Muscle layer of colon (tissue), 2 donors: ENCODE results near the gene DNAJC22.
"Not testable (repeated sequence)": the region's sequence is repeated elsewhere in the genome, so short reads cannot be mapped to it uniquely, and the experiment has no call there.

Experiments used
- H3K27ac ChIP-seq: one replicate; pipeline ENCODE4 v1.7.0; 2013; ENCODE audit warnings: low read depth, mild to moderate bottlenecking, low read length, moderate library complexity
- H3K27me3 ChIP-seq, 2 donors: one replicate each; pipeline ENCODE4 v1.7.0; 2013; ENCODE audit warnings: low read length in 2 of 2, mild to moderate bottlenecking in 2 of 2; ENCODE audit not compliant: insufficient read depth in 2 of 2, control insufficient read depth in 1 of 2
- H3K36me3 ChIP-seq: one replicate; pipeline ENCODE4 v1.7.0; 2013; ENCODE audit warnings: mild to moderate bottlenecking, low read length; ENCODE audit not compliant: insufficient read depth
- H3K4me1 ChIP-seq: one replicate; pipeline ENCODE4 v1.7.0; 2013; ENCODE audit warnings: mild to moderate bottlenecking, low read length; ENCODE audit not compliant: insufficient read depth
- H3K4me3 ChIP-seq, 2 donors: one replicate each; pipeline ENCODE4 v1.7.0; 2013; ENCODE audit warnings: low read length in 2 of 2, low read depth in 1 of 2, mild to moderate bottlenecking in 1 of 2, moderate library complexity in 1 of 2
- H3K9ac ChIP-seq: one replicate; pipeline ENCODE4 v1.7.0; 2013; ENCODE audit warnings: low read length
- H3K9me3 ChIP-seq: one replicate; pipeline ENCODE4 v1.7.0; 2013; ENCODE audit warnings: mild to moderate bottlenecking, low read length
- donor health status: abdominal sarcoma.
- donor health status: Adenocarcinoma of cecum.

DNAJC22 gene

DNA sequence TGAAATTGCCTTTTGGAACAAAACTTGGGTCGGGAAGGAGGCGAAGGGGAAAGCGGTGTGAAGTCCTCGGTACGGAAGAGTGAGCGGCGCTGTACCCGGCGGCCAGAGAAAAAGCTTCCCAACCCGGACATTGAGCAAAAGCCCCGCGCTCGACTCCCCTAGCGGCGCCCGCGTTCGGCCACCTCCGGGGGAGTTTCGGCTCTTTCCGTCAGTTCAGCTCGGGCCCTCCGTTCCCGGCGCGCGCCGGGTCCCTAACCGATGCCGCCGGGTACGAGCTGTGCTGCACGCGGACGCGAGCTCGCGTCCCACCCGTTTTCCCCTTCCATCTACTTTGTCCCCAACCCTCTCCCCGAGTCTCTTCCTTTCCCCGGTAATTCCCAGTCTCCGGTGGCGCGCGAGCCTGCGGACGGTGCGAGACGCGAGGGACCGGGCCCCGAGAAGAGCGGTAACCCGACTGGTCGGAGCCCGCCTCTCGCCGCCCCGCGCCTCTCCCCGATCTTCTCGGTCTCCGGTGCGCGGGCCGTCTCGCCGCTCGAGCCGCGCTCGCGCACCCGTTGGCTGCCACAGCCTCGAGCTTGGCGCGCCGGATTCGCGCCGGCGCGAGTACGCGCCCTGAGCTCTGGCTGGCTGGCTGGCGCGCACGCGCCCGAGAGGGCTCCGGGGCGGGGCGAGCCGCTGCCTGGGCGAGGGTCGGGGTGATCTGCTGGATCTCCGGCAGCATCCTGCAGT is 20.1 kb downstream of the DNAJC22 start:
- Histone ChIP-seq H3K27ac (peak overlapping the region; percentile 96), H3K9ac (peak overlapping the region; percentile 66), H3K4me3 (peak overlapping the region; percentile 74 to 89), H3K4me1 (peaks cover 17% of the 10 kb centered on the region), H3K9me3 (no peaks in the 10 kb centered on the region), H3K36me3 (no peaks in the 10 kb centered on the region), H3K27me3 (no peaks in the 10 kb centered on the region)

DNA sequence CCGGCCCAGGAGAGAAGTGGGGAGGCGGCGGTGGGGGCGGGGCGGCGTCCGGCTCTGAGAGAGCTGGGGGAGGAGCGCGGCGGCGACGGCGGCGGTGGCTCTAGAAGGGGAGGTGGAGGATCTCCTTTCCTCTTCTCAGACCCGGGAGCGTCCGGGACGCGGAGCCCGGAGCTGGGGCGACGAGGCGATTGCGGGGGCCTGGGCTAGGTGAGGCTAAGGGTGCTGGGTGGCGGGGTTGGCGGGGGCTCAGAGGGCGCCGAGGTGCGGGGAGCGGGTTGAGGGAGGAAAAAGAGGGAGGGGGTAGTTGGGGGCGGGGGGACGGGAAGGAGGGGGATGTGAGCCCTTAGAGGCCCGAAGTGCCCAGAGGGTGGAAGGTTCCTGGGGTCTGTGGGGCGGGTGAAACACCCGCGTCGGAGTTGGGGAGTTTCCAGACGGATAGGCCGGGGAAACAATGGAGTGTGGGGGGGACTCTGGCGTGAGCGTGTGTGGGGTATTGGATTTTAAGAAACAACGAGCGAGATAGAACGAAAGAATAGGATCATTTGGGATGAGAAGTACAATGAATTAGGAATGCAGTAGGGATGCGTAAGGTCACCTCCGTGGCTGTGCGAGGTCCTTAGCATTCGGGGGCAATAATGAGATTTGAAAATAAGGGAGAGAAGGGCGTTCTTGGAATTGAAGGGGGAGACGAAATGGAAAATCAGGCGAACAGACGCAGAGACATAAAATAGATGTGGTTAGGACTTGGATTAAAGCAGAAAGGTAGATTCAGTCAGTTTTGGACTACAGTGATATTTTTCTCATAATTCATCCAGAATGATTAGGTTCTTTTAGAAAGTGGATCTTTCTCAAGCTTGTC is 20.9 kb downstream of the DNAJC22 start, which contains the start of gene SPATS2:
Gene SPATS2, plus strand, starts transcription at position 82 of the 859 bp plus-strand sequence. CDS start 93,551 bp downstream, outside the sequence.
- peaks cover 17% of the 10 kb centered on the region for H3K4me1 ChIP-seq
- no peaks in the 10 kb centered on the region for H3K9me3 ChIP-seq
- peak within 1 kb of the TSS; percentile 66 for H3K9ac ChIP-seq
- no peaks in the 10 kb centered on the region for H3K36me3 ChIP-seq
- H3K4me3 ChIP-seq: peak within 1 kb of the TSS; percentile 74 to 89
- no peaks in the 10 kb centered on the region for H3K27me3 ChIP-seq
- peak within 1 kb of the TSS; percentile 96 for H3K27ac ChIP-seq

DNA sequence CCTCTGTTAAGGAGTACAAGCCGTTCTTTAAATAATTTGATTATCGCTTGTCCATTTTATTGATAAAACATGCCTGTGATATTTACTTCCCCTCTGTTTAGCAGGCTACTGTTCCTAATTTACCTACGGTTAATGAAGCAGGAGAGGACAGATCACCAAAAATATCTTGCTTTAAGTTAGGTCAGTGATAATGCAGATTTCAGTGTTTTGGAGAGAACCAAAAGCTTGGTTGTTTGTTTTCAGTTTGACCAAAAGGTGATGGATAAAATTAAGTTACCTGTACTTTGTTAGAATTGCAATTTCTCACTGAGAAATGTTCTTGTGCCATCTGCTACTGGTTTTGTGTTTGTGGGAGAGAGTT is 21.5 kb downstream of the DNAJC22 start:
- Histone ChIP-seq H3K4me3 (peak overlapping the region in 1 of 2 donors; percentile 74), H3K9me3 (no peaks in the 10 kb centered on the region), H3K9ac (peak overlapping the region; percentile 54), H3K36me3 (no peaks in the 10 kb centered on the region), H3K27me3 (no peaks in the 10 kb centered on the region), H3K4me1 (peaks cover 17% of the 10 kb centered on the region), H3K27ac (peak overlapping the region; percentile 96)

DNA sequence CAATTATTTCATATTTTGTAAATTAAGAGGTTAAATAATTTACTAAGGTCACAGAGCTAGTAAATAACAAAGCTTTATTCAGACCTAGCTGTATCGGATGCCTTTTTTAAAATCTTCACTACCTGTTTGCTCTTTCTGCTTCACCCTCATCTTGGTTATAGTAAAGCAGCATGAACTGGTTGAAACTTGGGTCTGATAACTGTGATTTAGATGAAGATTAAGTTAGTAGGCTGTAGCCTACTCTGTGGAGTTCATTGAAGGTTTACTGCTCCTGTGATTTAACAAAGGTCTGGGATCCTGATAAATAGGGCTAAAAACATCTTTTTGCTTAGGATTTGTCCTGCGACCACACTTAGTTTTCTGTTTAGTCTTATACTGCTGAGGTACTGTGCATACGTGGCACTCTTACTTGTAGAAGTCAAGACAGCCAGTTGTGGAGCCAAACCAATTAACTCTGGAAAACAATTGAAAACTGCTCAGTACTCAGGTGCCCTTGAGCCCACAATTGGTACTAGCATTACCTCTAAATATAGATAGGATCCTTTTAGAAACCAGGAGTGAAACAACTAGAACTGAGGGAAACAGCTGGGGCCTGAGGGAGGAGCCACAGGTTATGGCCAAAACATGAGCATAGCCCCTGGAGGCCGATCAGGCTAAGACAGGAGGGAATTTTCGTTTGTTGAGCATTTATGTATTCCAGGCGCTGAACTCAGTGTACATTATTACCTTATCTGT is 22.9 kb downstream of the DNAJC22 start:
- H3K9me3 ChIP-seq: no peaks in the 10 kb centered on the region
- no peak overlapping the region for H3K4me3 ChIP-seq
- H3K36me3 ChIP-seq: no peaks in the 10 kb centered on the region
- peak overlapping the region; percentile 52 for H3K27ac ChIP-seq
- H3K27me3 ChIP-seq: no peaks in the 10 kb centered on the region
- no peak overlapping the region for H3K9ac ChIP-seq
- H3K4me1 ChIP-seq: peaks cover 17% of the 10 kb centered on the region

DNA sequence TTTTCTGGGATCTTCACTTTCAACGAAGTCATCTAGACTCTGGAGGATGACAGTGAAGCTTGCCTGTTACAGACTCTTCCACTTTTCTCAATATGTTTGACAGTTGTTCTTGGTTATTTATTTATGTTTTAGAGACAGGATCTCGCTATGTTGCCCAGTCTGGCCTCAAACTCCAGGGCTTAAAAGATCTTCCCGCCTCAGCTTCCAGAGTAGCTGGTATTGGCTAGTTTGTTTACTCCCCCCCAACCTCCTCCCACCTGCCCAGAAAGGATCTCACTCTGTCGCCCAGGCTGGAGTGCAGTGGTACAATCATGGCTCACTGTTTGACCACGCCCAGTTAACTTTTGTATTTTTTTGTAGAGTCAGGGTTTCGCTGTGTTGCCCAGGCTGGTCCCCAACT is 23.9 kb downstream of the DNAJC22 start:
- Histone ChIP-seq H3K36me3 (no peaks in the 10 kb centered on the region), H3K4me1 (peaks cover 17% of the 10 kb centered on the region), H3K9me3 (no peaks in the 10 kb centered on the region), H3K27ac (no peak overlapping the region), H3K9ac (no peak overlapping the region), H3K4me3 (no peak overlapping the region), H3K27me3 (no peaks in the 10 kb centered on the region)

DNA sequence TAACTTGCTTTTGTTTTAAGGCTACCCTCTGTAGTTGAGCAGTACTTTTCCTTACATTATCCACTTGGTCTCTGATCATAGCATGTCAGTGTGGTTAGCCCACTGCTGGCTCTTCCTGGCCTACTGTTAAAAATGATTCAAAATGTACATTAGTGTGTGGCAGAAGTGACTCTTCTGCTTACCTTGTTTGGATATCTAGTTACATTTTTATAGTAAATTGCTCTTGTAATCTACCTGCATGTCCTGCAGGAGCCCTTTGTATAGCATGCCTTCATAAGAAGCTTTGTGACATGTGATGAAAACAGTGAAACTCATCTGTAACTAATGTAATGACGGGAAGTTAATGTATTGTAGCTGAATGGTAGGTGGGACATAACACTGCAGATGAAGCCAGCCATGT is 28.7 kb downstream of the DNAJC22 start:
- H3K4me3 ChIP-seq: no peak overlapping the region
- no peaks in the 10 kb centered on the region for H3K9me3 ChIP-seq
- H3K4me1 ChIP-seq: no peaks in the 10 kb centered on the region
- no peak overlapping the region for H3K27ac ChIP-seq
- H3K27me3 ChIP-seq: no peaks in the 10 kb centered on the region
- no peak overlapping the region for H3K9ac ChIP-seq
- no peaks in the 10 kb centered on the region for H3K36me3 ChIP-seq

DNA sequence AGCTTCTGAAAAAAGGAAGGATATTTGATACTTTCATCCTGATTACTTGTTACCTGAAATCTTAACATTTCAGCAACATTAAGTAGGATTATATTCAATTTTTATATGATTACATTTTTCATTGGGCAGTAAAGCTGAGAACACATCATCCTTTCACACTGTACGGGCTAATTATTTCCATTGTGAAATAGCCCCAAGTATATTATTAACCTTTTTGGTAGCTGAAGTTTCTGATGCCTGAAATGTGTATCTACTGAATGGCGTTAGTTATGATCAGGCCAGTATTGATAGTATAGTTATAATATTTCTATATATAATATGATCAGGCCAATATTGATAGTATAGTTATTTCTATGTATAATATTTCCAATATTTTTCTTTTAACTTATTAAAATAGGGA is 30.7 kb downstream of the DNAJC22 start:
- Histone ChIP-seq H3K4me3 (no peak overlapping the region), H3K9ac (no peak overlapping the region), H3K36me3 (no peaks in the 10 kb centered on the region), H3K27ac (no peak overlapping the region), H3K9me3 (no peaks in the 10 kb centered on the region), H3K27me3 (no peaks in the 10 kb centered on the region), H3K4me1 (no peaks in the 10 kb centered on the region)

DNA sequence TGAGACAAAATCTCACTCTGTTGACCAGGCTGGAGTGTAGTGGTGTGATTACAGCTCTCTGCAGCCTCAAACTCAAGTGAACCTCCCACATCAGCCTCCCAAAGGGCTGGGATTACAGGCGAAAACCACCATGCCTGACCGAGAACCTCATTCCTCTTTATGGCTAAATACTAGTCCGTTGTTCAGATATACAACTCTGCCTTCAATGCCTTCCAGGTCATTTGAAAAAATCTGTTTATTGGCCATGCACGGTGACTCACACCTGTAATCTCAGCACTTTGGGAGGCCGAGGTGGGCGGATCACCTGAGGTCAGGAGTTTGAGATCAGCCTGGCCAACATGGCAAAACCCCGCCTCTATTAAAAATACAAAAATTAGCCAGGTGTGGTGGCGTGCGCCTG is 33.5 kb downstream of the DNAJC22 start:
- not testable (repeated sequence) for H3K9me3 ChIP-seq, H3K27ac ChIP-seq, H3K9ac ChIP-seq, H3K4me1 ChIP-seq, H3K27me3 ChIP-seq, H3K4me3 ChIP-seq, H3K36me3 ChIP-seq

DNA sequence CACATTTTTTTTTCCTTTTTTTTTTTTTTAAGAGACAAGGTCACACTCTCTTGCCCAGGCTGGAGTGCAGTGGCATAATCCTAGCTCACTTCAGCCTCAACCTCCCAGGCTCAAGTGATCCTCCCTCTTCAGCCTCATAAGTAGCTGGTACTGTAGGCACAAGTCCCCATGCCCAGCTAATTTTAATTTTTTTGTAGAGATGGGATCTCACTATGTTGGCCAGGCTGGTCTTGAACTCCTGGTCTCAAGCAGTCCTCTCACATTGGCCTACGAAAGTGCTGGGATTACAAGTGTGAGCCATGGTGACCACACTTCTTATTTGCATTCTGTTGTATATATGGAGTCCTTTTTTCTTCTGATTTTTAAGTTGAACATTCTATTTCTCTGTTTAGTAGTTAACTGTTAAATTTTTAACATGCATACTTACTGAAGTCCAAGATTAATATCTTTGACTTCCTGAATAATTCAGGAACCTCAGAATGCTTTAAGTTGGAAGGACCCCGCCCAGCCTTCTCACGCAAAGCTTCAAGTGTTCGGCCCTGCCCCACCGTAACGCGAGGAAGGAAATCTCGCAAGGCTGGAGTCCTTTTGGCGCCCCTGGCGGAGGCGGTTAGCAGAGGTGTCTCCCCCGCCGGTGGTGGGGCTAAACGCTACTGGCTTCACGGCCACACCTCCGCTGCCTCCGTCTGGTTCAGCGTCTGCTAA is 42.1 kb downstream of the DNAJC22 start:
- H3K27me3 ChIP-seq: no peaks in the 10 kb centered on the region
- H3K4me3 ChIP-seq: no peak overlapping the region
- no peaks in the 10 kb centered on the region for H3K9me3 ChIP-seq
- no peak overlapping the region for H3K9ac ChIP-seq
- H3K36me3 ChIP-seq: no peaks in the 10 kb centered on the region
- H3K4me1 ChIP-seq: no peaks in the 10 kb centered on the region
- H3K27ac ChIP-seq: no peak overlapping the region

DNA sequence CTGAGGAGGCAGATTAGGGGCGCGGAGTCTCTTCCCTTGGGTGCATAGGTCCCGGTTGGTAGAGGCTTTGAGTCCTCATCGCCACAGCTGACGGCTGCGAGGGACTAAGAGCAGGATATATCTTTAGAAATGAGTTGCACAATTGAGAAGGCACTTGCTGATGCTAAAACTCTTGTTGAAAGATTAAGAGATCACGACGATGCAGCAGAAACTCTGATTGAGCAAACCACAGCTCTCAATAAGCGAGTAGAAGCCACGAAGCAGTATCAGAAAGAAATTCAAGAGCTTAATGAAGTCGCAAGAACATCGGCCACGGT is 42.7 kb downstream of the DNAJC22 start:
- no peak overlapping the region for H3K4me3 ChIP-seq
- H3K27ac ChIP-seq: no peak overlapping the region

DNA sequence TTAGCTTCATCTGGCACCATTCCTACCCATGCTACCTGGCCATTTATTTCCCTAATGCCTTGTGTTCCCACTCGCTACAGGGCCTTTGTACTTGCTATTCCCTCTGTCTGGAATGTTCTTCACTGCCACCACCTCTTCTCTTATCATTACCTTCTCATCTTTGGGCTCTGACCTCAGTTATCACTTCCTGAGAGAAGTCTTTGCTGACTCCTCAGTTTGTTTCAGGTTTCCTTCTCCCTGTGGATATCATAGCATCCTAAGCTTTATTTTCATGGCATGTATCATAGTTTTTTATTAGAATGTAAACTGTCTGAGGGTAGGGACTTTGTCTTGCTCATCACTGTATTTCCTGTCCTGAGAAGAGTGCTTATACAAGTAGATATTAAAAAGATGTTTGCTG is 50.3 kb downstream of the DNAJC22 start:
- H3K27ac ChIP-seq: no peak overlapping the region
- no peaks in the 10 kb centered on the region for H3K4me1 ChIP-seq
- no peak overlapping the region for H3K4me3 ChIP-seq
- no peaks in the 10 kb centered on the region for H3K36me3 ChIP-seq
- H3K27me3 ChIP-seq: no peaks in the 10 kb centered on the region
- no peak overlapping the region for H3K9ac ChIP-seq
- H3K9me3 ChIP-seq: no peaks in the 10 kb centered on the region

More for the DNA sequence above, 42.7 kb downstream of the DNAJC22 start:
- Histone ChIP-seq H3K9ac (no peak overlapping the region), H3K4me1 (no peaks in the 10 kb centered on the region), H3K36me3 (no peaks in the 10 kb centered on the region), H3K9me3 (no peaks in the 10 kb centered on the region), H3K27me3 (no peaks in the 10 kb centered on the region)
